HK-2 (cell line): Measurements from ENCODE around the gene TSPAN9.

ENCODE experiments used
- DNase-seq: peaks from one replicate; pipeline ENCODE4 v3.0.0-alpha.2; 2018; ENCODE audit not compliant: unreplicated experiment

TSPAN9 gene

GRCh38 chr12:3316776-3317480, 239.7 kb downstream of the TSPAN9 start:
- no peak for DNase-seq

DNA sequence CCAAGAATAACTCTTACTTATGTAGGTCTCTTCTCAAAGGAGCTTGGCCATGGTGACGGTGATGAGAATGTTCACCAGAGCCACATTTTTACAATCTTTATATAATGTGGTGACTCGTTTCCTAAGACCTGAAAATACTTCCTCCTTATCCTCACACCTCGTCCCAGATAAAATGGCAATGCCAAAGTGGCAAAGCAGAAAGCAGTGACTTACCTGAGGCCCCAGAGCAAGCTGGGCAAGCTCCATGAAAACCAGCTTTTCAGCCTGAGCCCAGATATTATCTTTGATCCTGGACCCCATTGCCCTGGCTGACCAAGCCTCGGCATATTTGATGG, 240.3 kb downstream of the TSPAN9 start:
- no peak for DNase-seq

- no peak for DNase-seq
Measured at GRCh38 chr12:3317841-3318501, 240.8 kb downstream of the TSPAN9 start.

- DNase-seq: no peak
Measured at GRCh38 chr12:3319723-3320492, 242.7 kb downstream of the TSPAN9 start.

DNA sequence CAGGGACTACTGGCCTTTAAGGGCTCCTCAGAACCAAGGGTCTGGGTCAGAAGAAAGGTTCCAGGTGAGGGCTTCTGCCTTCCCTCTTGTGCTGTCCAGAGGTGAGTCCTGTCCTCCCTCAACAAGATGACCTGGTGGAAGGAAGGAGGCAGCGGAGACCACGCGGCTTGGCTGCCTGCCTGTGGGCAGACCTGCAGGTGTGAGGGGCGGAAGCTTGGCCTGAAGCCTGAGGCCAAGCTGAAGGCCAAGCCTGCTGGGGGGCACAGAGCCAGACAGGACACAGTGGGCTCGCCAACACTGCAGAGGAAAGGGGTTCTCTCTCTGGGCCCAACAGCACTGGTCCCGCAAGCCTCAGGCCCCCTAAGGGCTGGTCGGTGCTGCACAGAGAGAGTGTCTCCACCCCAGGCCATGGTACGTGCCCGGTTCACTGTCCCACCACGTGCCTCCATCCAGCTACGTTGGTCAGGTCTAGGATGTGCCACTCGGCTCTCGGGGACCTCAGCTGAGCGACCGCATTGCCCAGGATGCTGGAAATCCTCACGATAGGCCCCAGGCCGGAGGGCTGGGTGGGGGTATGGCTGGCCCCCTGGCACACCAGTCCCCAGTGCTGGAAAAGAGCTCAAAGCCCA, 243.8 kb downstream of the TSPAN9 start:
- no peak for DNase-seq

GRCh38 chr12:3321881-3322280, 244.7 kb downstream of the TSPAN9 start:
- DNase-seq: no peak

- no peak for DNase-seq
Measured at GRCh38 chr12:3323002-3323685, 246.0 kb downstream of the TSPAN9 start.

DNA sequence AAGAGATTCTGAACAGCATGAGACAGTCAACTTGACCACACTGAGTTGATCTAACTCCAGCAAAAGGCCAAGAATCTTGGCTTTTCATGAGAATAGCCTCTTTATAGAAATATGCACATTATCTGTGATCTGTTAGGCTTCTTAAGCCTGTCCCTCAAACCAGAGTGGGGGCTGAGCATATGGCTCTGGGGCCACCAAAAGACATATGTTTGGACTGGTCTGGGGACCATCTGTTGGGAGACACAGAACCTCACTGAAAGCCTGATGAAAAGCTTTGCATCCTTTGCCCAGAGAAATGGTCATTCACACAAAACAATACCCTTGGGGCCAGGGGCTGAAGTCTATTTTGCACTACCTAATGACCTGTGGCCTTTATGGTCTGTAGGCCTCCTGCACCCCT, 248.6 kb downstream of the TSPAN9 start:
- no peak for DNase-seq

DNA sequence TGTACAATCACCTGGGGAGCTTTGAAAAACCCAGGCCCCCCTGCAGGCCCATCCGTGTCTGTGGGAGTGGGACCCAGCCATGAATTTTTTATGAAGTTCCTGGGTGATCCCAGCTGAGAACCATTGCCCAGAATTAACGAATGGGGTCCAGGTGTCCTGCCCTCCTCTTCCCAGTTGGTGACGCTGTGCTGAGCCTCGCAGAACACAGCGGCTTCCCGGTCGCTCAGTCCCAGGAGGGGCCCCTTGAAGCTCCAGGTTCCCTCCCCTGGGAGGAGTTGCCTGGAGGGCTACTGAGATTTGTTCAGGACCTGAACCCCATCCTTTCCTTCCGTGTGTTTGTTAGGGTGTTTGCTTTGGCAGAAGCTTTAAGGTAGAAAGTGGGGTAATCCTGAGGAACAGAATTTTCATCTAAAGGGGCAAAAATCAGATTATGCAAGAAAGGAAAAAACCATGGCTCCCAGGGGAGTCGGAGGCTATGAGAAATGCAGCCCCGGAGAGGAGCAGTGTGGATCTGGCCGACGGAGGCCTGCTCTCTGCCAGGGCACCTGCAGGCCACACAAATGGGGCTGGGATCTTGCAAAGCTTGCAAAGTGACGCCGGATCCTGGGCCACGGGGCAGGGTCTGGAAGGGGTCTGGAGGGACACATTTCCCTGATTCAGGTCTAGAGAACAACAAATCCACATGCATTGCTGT, 249.1 kb downstream of the TSPAN9 start:
- no peak for DNase-seq

GRCh38 chr12:3326850-3327780, 249.9 kb downstream of the TSPAN9 start:
- DNase-seq: no peak

DNA sequence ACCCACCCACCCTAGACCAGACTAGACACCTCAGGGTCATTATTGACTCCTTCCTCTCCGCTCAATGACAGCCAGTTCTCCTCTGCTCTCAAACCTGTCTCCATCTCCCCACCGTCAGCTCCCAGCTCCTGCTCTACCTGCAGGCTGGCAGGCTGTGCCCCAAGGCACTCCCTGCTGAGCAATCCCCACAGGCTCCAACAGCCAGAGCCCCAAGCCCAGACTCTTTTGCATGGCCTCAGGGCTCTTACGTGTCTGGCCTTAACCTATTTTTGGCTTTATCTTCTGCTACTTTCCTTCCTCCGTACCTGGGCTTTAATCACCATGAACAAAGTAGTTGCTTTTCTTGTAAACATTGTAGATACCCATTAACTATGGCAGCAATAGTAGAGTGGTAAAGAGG, 250.9 kb downstream of the TSPAN9 start:
- no peak for DNase-seq

DNA sequence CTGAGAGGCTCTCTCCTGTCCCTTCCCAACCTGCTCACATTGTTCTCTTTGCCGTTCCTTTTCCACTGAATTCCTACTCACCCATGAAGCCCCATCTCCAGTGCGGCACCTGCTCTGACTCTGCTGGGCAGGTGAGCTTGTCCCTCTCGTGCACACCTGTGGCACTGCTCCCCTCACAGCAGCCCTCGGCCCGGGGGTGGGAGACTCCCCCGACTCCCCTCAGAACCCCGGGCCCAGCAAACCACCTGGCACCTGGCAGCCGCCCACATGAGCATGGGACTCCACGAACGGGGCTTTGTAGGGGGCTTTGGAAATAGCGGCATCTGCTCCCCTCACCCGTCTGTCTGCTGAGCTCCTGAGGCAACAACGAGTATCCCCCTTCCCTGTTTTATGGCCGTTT, 251.4 kb downstream of the TSPAN9 start:
- no peak for DNase-seq

DNA sequence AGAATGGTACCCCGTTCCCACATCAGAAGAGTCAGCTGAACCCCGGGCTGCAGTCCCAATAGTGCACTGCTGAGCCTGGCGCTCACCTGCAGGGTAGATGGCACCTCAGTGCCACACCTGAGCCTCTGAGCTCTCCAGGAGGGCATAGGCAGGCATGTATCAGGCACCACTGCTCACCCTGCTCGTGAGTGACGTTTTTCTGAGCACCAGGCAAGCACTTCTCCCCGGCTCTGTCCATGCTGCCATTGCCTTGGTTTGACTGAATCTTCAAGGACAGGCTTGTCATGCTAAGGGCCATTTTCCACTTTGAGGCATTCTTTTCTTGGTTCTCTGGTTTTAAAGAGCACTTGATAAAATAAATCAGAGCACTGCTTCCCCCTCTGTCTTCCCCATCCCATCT, 252.2 kb downstream of the TSPAN9 start:
- no peak for DNase-seq

DNA sequence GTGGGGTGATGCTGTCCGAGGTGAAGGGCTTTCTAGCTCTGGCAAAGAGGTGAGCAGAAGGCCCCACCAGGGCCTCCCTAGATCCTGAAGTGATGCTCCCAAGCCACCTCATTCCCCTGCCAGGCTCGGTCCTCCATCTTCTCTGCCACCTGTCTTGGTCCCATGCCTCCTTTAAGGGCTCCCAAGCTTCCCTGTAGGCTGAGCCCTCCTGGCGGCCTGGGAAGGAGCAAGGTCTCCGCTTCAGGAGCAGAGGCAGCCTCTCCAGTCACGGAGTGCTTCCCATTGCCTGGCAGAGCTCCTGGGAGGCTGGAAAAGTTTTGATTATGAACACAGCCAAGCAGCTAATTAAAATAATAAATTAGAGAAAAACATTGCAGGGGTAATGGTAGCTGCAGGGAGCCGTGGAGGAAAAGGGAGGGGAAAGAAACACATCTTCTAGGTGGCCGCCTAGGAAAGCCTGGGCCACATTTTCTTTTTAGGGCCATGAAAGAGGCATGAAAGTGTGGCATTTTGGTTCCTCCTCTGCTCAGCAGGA, 253.9 kb downstream of the TSPAN9 start:
- DNase-seq: no peak

GRCh38 chr12:3332188-3332587, 255.0 kb downstream of the TSPAN9 start:
- no peak for DNase-seq

GRCh38 chr12:3333583-3333982, 256.4 kb downstream of the TSPAN9 start:
- DNase-seq: no peak

GRCh38 chr12:3333991-3334391, 256.8 kb downstream of the TSPAN9 start:
- no peak for DNase-seq

GRCh38 chr12:3335078-3335487, 257.9 kb downstream of the TSPAN9 start:
- no peak for DNase-seq
